ENCODE results near the gene CYP8B1.

CYP8B1 gene

DNA sequence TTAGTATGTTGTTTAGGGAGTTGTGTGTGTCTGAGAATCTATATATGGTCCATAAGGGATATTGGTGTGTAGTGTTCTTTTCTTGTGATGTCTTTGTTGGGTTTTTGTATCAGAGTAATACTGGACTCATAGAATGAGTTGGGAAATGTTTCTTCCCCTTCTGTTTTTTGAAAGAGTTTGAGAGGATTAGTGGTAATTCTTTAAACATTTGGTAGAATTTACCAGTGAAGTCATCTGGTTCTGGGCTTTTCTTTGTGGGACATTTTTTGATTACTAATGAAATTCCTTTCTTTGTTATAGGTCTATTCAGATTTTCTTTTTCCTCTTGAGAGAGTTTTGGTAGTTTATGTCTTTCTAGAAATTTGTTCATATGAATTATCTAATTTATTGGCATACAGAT, 49.5 kb downstream of the CYP8B1 start:
- no peak for DNase-seq (ENCODE audit: low read depth)

DNA sequence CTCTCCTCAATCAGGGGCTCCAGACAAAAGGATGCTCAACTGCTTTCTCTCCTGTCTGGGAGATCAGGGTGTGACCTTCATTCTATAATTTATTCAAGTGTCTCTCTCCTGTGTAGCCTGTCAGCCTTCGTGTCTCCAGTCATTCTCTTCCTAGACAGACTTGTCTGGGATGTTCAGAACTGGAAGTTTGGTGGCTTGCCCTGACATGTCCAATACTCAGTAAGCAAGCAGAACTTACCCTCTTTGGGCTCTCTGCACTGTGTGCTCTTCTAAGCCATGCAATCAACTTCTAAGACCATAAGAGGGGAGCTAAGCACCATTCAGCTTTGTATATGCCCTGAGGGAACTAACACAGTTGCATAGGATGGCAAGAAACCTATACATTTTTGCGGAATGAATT, 52.3 kb downstream of the CYP8B1 start:
- no peak for DNase-seq (ENCODE audit: low read depth)

DNA sequence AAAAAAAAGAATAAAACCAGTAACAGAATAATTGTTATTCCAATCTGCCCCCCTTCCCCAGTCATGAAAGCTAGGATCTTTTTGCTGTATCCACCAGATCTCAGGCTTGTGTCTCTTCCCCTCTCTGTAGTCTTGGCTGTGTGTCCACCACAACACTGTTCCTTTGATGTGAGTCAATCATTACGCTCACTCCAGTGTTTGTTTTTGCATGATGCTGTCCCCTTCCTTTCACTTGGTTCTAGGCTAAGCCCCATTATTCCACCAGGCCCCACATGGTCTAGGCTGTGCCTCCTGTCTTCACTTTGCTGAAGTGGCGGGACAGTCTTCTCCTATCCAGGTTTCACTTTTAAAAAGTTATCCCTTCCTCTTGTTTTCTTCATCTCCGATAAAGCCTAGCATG, 52.9 kb downstream of the CYP8B1 start:
- no peak for DNase-seq (ENCODE audit: low read depth)
